Subcutaneous adipose tissue (tissue), 4 donors: Measurements from ENCODE around the gene CLEC11A. TPM values are rescaled to one million over a fixed set of nuclear protein-coding genes. Genes with fewer than 3 reads are reported as not detected.

Experiments
- total RNA-seq, 4 donors: library from RNA; depleted of rRNA; stranded (reverse); fragments of >200 nt; gene quantifications; one replicate each; pipeline ENCODE4 v1.1.0, GENCODE V29; 2016
- TF ChIP-seq, protein P1 (sequence below): fragments of 450-650 bp; IDR thresholded peaks from one replicate; pipeline ENCODE4 v1.5.1; 2016; ENCODE audit warnings: low read depth, mild to moderate bottlenecking, control low read depth, antibody characterized with exemption, moderate library complexity

The CLEC11A gene, protein sequence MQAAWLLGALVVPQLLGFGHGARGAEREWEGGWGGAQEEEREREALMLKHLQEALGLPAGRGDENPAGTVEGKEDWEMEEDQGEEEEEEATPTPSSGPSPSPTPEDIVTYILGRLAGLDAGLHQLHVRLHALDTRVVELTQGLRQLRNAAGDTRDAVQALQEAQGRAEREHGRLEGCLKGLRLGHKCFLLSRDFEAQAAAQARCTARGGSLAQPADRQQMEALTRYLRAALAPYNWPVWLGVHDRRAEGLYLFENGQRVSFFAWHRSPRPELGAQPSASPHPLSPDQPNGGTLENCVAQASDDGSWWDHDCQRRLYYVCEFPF
- 10 to 100 TPM in 2 of 4 donors, 1 to 10 TPM in 2; 4.1 to 23.5 (median 9.6) TPM for total RNA-seq

DNA sequence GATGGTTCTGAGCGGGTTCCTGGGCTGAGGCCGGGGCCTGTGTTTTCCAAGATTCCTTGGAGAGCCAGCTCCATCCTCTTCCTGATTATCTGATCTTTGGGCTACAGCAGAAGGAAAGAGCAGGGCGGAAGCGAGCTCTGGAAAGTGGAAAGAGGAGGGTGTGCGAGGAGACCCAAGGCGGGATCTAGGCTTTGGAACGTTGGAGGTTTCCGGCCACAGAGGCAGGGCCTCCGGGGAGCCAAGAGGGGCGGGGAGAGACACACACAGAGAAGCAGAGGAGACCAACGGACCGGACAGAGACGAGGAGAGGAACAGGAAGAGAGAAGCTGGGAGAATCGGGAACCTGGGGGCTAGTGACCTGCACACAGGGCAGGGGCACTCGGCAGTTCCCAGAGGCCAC lies at the start of gene CLEC11A:
CLEC11A (plus strand) TSS at position 296 of the 400 bp plus-strand sequence. CDS start 162 bp downstream, outside the sequence.
- TF ChIP-seq, protein P1, sequence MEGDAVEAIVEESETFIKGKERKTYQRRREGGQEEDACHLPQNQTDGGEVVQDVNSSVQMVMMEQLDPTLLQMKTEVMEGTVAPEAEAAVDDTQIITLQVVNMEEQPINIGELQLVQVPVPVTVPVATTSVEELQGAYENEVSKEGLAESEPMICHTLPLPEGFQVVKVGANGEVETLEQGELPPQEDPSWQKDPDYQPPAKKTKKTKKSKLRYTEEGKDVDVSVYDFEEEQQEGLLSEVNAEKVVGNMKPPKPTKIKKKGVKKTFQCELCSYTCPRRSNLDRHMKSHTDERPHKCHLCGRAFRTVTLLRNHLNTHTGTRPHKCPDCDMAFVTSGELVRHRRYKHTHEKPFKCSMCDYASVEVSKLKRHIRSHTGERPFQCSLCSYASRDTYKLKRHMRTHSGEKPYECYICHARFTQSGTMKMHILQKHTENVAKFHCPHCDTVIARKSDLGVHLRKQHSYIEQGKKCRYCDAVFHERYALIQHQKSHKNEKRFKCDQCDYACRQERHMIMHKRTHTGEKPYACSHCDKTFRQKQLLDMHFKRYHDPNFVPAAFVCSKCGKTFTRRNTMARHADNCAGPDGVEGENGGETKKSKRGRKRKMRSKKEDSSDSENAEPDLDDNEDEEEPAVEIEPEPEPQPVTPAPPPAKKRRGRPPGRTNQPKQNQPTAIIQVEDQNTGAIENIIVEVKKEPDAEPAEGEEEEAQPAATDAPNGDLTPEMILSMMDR, result no peak

DNA sequence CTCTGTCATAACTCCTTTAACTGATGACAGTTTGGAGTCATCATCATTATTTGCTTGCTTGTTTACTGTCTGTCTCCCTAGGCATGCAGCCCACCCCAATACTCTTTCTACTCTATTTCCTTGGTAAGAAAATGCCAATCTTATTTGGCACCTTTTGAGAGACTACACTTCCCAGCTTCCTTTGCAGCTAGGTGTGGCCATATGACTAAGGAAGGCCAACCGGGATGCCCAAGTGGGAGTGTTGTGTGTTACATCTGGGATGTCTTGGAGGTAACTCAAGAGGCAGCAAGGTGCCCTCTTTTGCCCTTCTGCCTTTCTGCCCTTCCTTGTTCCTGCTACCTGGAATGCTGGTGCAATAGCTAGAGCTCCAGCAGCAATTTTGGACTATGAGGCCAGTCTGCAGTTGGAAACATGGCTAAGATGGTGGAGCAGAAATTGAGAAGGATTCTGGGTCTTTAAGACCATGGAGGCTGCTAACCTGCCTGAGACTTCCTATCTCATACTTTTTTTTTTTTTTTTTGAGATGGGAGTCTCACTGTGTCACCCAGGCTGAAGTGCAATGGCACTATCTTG lies 46.5 kb upstream of the CLEC11A start:
- TF ChIP-seq, protein P1, result no peak

DNA sequence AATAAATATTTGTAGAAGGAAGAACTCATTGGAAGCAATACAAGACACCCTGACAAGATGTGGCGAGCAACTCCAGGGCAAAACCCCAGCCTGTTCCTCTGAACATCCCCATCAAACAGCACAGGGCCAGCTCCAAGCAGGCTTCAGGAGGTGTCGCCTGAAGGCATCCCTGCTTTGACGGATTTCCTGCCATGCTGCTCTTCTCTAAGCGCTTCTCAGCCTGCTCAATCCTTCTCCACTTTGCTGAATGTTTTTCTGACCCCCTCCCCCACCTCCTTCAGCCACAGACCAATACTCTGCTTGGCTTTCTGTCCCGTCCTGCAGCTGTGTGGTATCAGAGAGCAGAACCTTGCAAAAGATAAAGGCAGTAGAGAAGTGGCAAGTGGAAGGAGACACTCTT lies 45.5 kb upstream of the CLEC11A start:
- TF ChIP-seq, protein P1, result no peak

DNA sequence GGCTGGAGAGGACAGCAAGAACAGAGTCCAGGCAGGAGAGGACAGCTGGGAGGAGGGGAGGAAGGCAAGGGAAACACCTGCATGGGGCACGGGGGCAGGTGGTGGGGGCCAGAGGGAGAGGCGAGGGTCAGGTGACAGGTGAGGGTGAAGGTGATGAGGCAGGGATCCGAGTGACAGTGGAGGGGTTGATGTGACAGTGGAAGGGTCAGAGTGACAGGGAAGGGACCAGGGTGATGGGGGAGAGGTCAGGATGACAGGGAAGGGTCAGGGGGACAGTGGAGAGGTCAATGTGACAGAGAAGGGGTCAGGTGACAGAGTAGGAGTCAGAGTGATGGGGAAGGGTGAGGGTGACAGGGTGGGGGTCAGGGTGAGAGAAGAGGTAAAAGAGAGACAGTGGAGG lies 44.8 kb upstream of the CLEC11A start:
- TF ChIP-seq, protein P1, result no peak

DNA sequence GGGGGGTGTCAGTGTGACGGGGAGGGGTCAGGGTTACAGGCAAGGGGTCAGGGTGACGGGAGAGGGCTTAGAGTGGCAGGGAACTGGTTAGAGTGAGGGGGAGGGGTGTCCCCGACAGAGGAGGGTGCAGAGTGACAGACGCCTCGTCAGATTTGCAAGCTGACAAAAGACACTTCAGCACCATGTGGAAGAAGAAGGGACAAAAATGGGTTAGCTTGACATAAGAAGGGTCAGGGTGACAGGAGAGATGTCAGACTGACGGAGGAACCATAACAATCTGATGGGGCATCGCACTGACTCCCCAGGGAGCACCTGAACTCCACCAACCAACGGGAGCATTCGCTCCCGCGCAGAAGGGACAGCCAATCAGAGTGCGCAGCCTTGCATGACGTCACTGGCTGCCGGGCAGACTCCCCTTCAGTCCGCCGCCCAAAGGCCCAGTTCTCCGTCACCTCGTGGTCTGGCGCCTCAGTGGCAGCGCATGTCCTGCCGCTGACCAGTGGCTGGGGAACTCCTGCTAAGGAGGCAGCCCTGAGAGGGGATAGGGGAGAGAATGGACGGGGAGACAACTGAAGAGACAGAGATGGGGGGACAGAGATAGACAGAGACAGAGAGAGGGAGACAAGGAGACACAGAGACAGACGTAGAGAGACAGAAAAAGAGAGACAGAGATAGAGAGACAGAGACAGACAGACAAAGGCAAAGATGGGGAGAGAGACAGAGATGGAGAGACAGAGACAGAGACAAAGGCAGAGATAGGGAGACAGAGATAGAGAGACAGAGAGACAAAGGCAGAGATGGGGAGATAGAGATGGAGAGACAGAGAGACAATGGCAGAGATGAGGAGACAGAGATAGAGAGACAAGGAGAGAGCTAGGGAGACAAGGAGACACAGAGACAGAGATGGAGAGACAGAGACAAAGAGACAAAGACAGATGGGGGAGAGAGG lies 43.7 kb upstream of the CLEC11A start:
- TF ChIP-seq, protein P1, result no peak

DNA sequence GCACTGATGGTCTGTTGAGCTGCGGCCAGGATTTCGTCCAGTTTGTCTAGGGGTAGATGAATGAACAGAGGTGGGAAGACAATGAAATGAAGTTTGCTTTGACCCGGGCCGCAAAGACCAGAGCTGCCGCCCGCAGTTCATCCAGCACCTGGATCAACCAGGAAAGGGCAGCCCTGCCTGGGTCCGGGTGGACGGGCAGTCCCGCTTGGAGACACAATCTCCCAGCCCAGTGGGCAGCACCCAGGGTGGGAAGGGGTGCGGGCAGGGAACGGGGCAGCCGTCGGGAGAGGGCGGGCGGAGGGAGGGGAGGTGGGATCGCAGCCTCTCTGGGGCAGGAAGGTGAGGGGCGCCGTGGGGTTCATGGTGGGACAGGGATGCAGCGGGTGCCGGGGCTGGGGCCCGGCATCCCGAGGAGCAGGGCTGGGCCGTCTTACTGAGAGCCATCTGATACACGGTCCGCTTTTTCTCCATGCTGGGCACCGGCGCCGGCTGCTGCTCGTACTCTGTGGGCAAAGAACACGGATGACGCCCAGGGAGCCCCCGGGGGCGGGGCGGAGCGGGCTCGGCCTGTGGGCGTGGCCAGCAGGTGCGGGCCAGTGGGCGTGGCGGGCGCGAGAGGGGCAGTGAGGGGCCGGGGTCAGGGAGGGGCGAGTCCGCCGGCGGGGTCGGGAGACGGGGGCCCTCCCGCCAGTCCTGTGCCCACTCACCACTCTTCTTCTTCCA lies 36.7 kb upstream of the CLEC11A start:
- TF ChIP-seq, protein P1, result no peak
